AG04450 (cell line): ENCODE measurements around the gene BAG1. TPM values are rescaled to one million over a fixed set of nuclear protein-coding genes. Genes with fewer than 3 reads are reported as not detected.

Source experiments
- CTCF ChIA-PET: fragments of 300-600, 350-600 bp; formaldehyde crosslinking; extraction: SDS; loops from one replicate; lab custom pipeline; 2022; ENCODE audit warnings: antibody characterized with exemption, inconsistent platforms; lab: Charles Lee
- POLR2A ChIA-PET: fragments of 350-600 bp; formaldehyde crosslinking; extraction: SDS; loops from one replicate; lab custom pipeline; 2021; ENCODE audit warnings: antibody characterized with exemption, inconsistent platforms; lab: Yijun Ruan, JAX
- DNase-seq: peaks from one replicate; pipeline ENCODE4 v3.0.0-alpha.2; 2011; ENCODE audit warnings: low read depth, low spot score
- H3K27ac ChIP-seq: one replicate; pipeline ENCODE4 v1.5.1; 2012; ENCODE audit warnings: low read depth, low read length, control low read depth
- H3K27me3 ChIP-seq: one replicate; pipeline ENCODE4 v1.6.0; 2012; ENCODE audit warnings: low read length; ENCODE audit not compliant: control insufficient read depth, insufficient read depth
- H3K4me3 ChIP-seq: 2 replicates; pipeline ENCODE4 v1.5.1; 2011; ENCODE audit warnings: mild to moderate bottlenecking, low read depth, low read length, control low read depth
- H3K9me3 ChIP-seq: 2 replicates; pipeline ENCODE4 v1.5.1; 2012; ENCODE audit warnings: low read length; ENCODE audit not compliant: control insufficient read depth, insufficient read depth
- CTCF ChIP-seq: IDR thresholded peaks from 2 replicates; pipeline ENCODE4 v1.5.1; 2011; ENCODE audit warnings: low read depth, low read length, control low read depth, inconsistent platforms
- polyA plus RNA-seq: library from polyadenylated mRNA; depleted of rRNA; stranded (reverse); fragments of >200 nt; gene quantifications from 2 replicates; pipeline ENCODE4 v1.2.3, GENCODE V29; 2011

Gene BAG1
- polyA plus RNA-seq, 1 experiment: 31.7 TPM

GRCh38 chr9:33220681-33221567 lies 43.6 kb downstream of the BAG1 start:
- no peak overlapping the region for H3K4me3 ChIP-seq
- POLR2A ChIA-PET: no interaction called here
- H3K9me3 ChIP-seq: no peaks in the 10 kb centered on the region
- CTCF ChIA-PET: no interaction called here
- TF ChIP-seq CTCF: no peak
- H3K27ac ChIP-seq: no peak overlapping the region
- DNase-seq: no peak
- H3K27me3 ChIP-seq: peaks cover 10% of the 10 kb centered on the region

- no peak for DNase-seq
- CTCF ChIA-PET: interaction anchor here (1.0 to 1.5 kb wide), 2 partner anchors 9 to 14 kb away, joined by 3 to 5 read pairs; no protein-coding TSS in a partner anchor
- POLR2A ChIA-PET: interaction anchor here (1.3 kb wide), 1 partner anchor 24 kb away, joined by 3 read pairs; no protein-coding TSS in a partner anchor
- no peaks in the 10 kb centered on the region for H3K9me3 ChIP-seq
- H3K27me3 ChIP-seq: peaks cover 20% of the 10 kb centered on the region
- no peak overlapping the region for H3K27ac ChIP-seq
- TF ChIP-seq CTCF: no peak
- no peak overlapping the region for H3K4me3 ChIP-seq
These were observed 52.7 kb downstream of the BAG1 start for GRCh38 chr9:33211695-33212393.

GRCh38 chr9:33210006-33210715 lies 54.3 kb downstream of the BAG1 start:
- Histone ChIP-seq H3K27ac (no peak overlapping the region), H3K4me3 (no peak overlapping the region), H3K27me3 (peaks cover 16% of the 10 kb centered on the region), H3K9me3 (no peaks in the 10 kb centered on the region)
- no peak for TF ChIP-seq CTCF
- ChIA-PET CTCF (interaction anchor here (1.3 kb wide), 1 partner anchor 16 kb away, joined by 3 read pairs; no protein-coding TSS in a partner anchor), POLR2A (no interaction called here)
- no peak for DNase-seq

- H3K27me3 ChIP-seq: peaks cover 17% of the 10 kb centered on the region
- TF ChIP-seq CTCF: no peak
- no peak overlapping the region for H3K4me3 ChIP-seq
- H3K27ac ChIP-seq: no peak overlapping the region
- ChIA-PET POLR2A (no interaction called here), CTCF (interaction anchor here (1.3 kb wide), 1 partner anchor 17 kb away, joined by 3 read pairs; no protein-coding TSS in a partner anchor)
- no peaks in the 10 kb centered on the region for H3K9me3 ChIP-seq
- no peak for DNase-seq
These were observed 55.1 kb downstream of the BAG1 start for GRCh38 chr9:33209394-33209793.
